Upper lobe of right lung (tissue), 1 donor: ENCODE data around the gene TOR4A. TPM values are rescaled to one million over a fixed set of nuclear protein-coding genes. Genes with fewer than 3 reads are reported as not detected.

Experiments
- ATAC-seq: fragments of 200-7000 bp; cut with Tn5 transposase; one replicate; pipeline ENCODE4 v1.9.1; 2020; ENCODE audit warnings: mild to moderate bottlenecking, moderate library complexity
- DNase-seq: peaks from one replicate; pipeline ENCODE4 v3.0.0-alpha.2; 2020
- H3K27ac ChIP-seq: fragments of 200-600 bp; one replicate; pipeline ENCODE4 v1.8.0; 2022
- H3K27me3 ChIP-seq: fragments of 200-600 bp; one replicate; pipeline ENCODE4 v1.8.0; 2022; ENCODE audit warnings: mild to moderate bottlenecking
- H3K36me3 ChIP-seq: fragments of 200-600 bp; one replicate; pipeline ENCODE4 v1.8.0; 2022
- H3K4me1 ChIP-seq: fragments of 200-600 bp; one replicate; pipeline ENCODE4 v1.8.0; 2022
- H3K4me3 ChIP-seq: fragments of 200-600 bp; one replicate; pipeline ENCODE4 v1.8.0; 2022; ENCODE audit warnings: mild to moderate bottlenecking
- H3K9me3 ChIP-seq: fragments of 200-600 bp; one replicate; pipeline ENCODE4 v1.8.0; 2022
- intact Hi-C: fragments of 100-400 bp; cut with DNase I; formaldehyde crosslinking; loops from one replicate; pipeline ENCODE4 v1.11.0; 2022
- long read RNA-seq: library from polyadenylated mRNA; unstranded; transcript quantifications from one replicate; pipeline ENCODE4 v2.0.0, GENCODE V29; 2021
- total RNA-seq: library from RNA; stranded (reverse); fragmentation: NEBNext Ultra II Directional; extraction: Animal tissue kit (Norgen Biotek cat#: 25700); gene quantifications from one replicate; pipeline ENCODE4 v1.2.1, GENCODE V29; 2021
- TF ChIP-seq, protein P1 (sequence below): fragments of 200-600 bp; IDR thresholded peaks from one replicate; pipeline ENCODE4 v1.8.0; 2022; ENCODE audit warnings: antibody characterized with exemption
- donor health status: DM: no; HTN: yes; CAD: no; lungs with severe emphysema.

Gene TOR4A
- 27.4 TPM for total RNA-seq
- long read RNA-seq, full-length matches to known transcripts = 28 of 69 reads
- long read RNA-seq, partial matches to known transcripts = 37 of 69 reads
- long read RNA-seq, other reads (novel, unspliced or antisense) = 4 of 69 reads

DNA sequence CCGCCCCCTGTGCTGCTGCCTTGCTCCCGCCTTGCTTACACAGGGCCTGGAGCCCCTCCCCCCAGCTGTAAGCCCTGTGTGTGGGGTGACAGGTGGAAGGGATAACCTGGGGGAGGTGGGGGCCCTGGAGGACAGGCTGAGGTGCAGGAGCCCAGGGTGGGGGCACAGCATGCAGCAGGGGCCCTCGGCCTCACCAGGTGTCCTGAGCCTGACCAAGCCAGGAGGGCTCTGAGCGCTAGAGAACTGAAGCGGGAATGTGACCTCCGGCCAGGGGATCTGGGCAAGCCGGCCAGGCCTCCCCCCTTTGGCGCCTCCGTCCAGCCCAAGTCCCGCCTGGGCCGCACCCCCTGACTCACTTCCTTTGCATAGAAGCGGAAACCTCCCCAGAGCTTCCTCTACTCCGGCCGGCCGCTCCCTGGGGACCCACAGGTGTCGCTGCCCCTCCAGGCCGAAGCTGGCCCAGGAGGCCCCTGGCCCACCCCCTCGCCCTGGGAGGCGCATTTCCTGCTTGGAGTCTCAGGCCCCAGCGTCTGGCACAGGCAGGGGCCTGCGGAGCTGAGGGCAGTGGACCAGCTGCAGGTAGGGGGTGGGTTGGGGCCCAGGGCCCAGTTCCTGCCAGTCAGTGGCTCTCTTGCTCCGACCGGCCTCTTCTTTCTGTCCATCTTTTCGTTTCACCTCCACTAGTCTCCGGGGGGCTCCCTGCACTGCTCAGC is at the start of gene TOR4A:
TSS of gene TOR4A (plus strand) at position 398 of the 713 bp plus-strand sequence. CDS start 964 bp downstream, outside the sequence.
- intact Hi-C loops = no loop called here
- Histone ChIP-seq H3K4me3 (peak within 1 kb of the TSS; percentile 77), H3K4me1 (peaks cover 34% of the 10 kb centered on the region), H3K36me3 (peaks cover 37% of the 10 kb centered on the region), H3K27me3 (no peaks in the 10 kb centered on the region), H3K9me3 (no peaks in the 10 kb centered on the region), H3K27ac (peak within 1 kb of the TSS; percentile 95)
- ATAC-seq = peak; percentile 84
- DNase-seq = peak; percentile 96
- TF ChIP-seq, protein P1, sequence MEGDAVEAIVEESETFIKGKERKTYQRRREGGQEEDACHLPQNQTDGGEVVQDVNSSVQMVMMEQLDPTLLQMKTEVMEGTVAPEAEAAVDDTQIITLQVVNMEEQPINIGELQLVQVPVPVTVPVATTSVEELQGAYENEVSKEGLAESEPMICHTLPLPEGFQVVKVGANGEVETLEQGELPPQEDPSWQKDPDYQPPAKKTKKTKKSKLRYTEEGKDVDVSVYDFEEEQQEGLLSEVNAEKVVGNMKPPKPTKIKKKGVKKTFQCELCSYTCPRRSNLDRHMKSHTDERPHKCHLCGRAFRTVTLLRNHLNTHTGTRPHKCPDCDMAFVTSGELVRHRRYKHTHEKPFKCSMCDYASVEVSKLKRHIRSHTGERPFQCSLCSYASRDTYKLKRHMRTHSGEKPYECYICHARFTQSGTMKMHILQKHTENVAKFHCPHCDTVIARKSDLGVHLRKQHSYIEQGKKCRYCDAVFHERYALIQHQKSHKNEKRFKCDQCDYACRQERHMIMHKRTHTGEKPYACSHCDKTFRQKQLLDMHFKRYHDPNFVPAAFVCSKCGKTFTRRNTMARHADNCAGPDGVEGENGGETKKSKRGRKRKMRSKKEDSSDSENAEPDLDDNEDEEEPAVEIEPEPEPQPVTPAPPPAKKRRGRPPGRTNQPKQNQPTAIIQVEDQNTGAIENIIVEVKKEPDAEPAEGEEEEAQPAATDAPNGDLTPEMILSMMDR = peak; percentile 38

GRCh38 chr9:137227853-137228505 is 49.5 kb upstream of the TOR4A start:
- DNase-seq (no peak), ATAC-seq (no peak)
- Histone ChIP-seq H3K9me3 (no peaks in the 10 kb centered on the region), H3K4me1 (peaks cover 7% of the 10 kb centered on the region), H3K4me3 (no peak overlapping the region), H3K27me3 (peaks cover 44% of the 10 kb centered on the region), H3K36me3 (no peaks in the 10 kb centered on the region), H3K27ac (no peak overlapping the region)
- intact Hi-C loops = loop anchor here (5.0 kb wide), 1 partner anchor 111 kb away; no protein-coding TSS in a partner anchor
- TF ChIP-seq, protein P1 = no peak

DNA sequence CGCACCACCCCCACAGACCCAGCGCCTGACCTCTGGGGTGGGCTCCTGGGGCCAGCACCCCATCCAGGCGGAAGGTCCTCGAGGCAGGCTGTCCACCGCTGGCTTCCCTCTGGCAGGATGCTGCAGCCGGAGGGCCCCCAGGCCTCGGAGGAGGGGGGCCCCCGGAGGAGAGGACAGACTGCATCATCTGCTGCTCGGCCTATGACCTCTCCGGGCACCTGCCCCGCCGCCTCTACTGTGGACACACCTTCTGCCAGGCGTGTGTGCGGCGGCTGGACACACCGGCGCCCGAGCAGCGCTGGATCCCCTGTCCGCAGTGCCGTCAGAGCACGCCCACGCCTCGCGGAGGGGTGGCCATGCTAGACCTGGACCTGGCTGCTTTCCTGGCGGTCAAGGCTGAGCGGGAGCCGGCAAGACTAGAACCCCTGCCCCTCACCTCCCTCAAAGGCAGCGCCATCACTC is 49.0 kb upstream of the TOR4A start:
- Histone ChIP-seq H3K4me1 (peaks cover 5% of the 10 kb centered on the region), H3K36me3 (no peaks in the 10 kb centered on the region), H3K9me3 (no peaks in the 10 kb centered on the region), H3K27ac (no peak overlapping the region), H3K4me3 (no peak overlapping the region), H3K27me3 (peaks cover 44% of the 10 kb centered on the region)
- TF ChIP-seq, protein P1 = no peak
- intact Hi-C loops = loop anchor here (5.0 kb wide), 1 partner anchor 111 kb away; no protein-coding TSS in a partner anchor
- DNase-seq (no peak), ATAC-seq (no peak)

GRCh38 chr9:137228968-137229896 is 48.3 kb upstream of the TOR4A start:
- Histone ChIP-seq H3K4me3 (no peak overlapping the region), H3K36me3 (no peaks in the 10 kb centered on the region), H3K27ac (no peak overlapping the region), H3K27me3 (peaks cover 46% of the 10 kb centered on the region), H3K9me3 (no peaks in the 10 kb centered on the region), H3K4me1 (peaks cover 1% of the 10 kb centered on the region)
- TF ChIP-seq, protein P1 = no peak
- intact Hi-C loops = loop anchor here (5.0 kb wide), 1 partner anchor 112 kb away; no protein-coding TSS in a partner anchor
- DNase-seq = no peak
- no peak for ATAC-seq
